IPS-18c (cell line): Measurements from ENCODE around the gene PFKP.

Source experiments
- H3K4me3 ChIP-seq: 2 replicates; pipeline ENCODE4 v1.7.0; 2013; ENCODE audit warnings: low read depth, mild to moderate bottlenecking, low read length, moderate library complexity; ENCODE audit not compliant: insufficient read depth
- H3K9me3 ChIP-seq: one replicate; pipeline ENCODE4 v1.6.1; 2013; ENCODE audit warnings: mild to moderate bottlenecking, low read length, moderate library complexity; ENCODE audit not compliant: control insufficient read depth, insufficient read depth

The PFKP gene

DNA sequence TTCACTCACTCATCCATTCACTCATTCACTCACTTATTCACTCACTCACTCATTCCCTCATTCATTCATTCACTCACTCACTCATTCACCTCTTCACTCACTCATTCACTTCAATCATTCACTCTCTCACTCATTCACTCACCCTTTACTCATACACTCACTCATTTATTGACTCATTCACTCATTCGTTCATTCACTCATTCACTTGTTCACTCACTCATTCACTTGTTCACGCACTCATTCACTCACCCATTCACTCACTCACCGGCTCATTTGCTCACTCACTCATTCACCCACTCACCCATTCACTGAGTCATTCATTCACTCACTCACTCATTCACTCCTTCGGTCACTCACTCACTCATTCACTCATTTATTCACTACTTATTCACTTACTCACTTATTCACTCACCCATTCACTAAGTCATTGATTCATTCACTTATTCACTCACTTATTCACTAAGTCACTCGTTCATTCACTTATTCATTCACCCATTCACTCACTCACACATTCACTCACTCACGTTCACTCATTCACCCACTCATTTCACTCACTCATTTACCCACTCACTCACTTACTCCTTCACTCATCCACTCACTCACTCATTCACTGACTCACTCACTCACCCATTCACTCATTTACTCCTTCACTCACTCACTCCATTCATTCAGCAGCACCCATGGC is 4.7 kb upstream of the PFKP start:
- H3K4me3 ChIP-seq, result no peak overlapping the region
- no peaks in the 10 kb centered on the region for H3K9me3 ChIP-seq

DNA sequence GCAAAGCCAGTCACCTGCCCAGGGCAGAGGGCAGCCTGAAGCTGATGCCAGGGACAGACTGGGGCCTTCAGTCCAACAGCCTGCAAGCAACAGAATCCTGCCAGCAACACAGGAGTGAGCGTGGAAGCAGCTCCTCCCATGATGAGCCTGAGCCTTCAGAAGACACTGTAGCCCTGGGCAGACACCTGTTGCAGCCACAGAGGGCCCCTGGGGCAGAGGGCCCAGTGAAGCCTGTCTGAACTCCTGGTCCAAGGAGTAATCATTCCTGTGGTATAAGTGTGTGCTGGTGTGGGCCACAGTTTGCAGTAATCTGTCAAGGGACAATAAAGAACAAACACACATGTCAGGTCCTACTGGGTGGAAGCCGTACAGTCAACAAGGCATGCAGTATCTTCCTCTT is 2.9 kb upstream of the PFKP start:
- Histone ChIP-seq H3K4me3 (no peak overlapping the region), H3K9me3 (no peaks in the 10 kb centered on the region)

DNA sequence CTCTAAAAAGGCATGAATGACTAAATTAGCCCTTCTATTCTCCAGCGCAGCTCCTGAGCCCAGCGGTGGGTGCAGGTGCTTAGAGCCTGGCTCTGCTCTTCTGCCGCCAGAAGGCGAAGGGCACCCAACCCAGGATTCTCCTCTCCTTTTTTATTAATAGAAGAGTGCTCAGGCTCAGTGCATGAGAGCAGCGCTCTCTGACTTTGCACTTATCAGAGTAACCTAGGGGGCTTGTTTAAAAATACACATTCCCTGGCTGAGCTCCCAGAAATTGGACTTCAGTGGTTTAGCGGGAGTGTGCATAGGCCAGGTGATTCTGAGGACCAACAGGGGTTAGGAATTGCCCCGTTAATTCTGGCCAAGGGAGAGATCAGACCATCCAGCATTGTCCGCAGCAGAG is 1.7 kb upstream of the PFKP start:
- Histone ChIP-seq H3K4me3 (peak overlapping the region; percentile 53; the same call in 1 of the 2 replicates), H3K9me3 (no peaks in the 10 kb centered on the region)

DNA sequence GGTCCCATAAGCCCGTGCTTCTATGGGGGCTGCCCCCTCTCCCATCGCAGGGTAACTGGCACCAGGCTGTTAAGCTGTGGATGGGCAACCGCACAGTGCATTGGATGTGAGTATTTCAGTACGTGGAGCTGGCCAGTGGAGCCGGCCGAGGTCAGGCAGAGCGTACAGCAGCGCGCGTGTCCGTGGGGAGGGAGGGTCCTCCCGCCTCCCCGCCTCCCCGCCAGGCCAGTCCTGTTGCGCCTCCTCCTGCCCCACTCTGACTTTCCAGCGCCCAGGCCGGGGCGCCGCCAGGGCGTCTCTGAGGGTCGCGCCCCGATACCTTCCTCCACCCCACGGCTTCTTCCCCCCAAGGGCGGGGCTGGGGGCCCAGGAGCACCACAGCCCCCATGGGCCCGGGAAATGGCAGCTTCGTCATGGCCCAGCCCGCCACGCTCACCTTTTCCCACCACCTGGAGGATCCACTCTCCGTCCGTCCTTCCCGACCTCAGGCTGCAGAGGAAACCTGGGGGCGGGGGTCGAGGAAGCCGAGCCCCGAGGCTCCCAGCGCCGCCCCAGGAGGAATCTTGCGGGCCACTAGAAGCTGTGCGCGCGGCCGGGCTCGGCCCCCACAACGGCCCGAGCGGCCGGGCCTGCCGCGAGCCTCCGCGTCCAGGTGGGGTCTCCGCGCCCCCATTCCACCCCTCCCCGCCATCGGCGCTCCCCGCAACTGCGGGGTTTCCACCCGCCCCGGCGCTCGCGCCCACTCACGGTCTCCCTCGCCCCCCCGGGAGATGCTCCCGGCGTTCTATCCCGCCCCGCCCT is 831 bp upstream of the PFKP start:
- no peaks in the 10 kb centered on the region for H3K9me3 ChIP-seq

DNA sequence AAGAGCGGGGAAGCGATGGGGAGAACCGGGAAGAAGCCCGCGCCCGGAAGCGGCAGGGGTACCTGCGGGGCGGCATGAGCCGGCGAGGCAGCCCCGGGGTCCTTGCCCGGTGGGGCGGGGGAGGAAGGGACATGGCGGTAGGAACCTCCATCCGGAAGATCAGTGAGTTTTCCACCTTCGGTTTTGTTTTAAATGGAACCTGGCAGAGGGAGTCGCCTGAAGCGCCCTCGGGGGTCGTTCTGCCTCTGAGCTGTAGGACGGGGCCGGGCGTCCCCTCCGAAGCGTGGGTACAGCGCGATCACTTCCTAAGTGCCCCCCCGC is 471 bp downstream of the PFKP start:
- Histone ChIP-seq H3K4me3 (peak overlapping the region; percentile 84), H3K9me3 (no peaks in the 10 kb centered on the region)

More for the DNA sequence above, 831 bp upstream of the PFKP start:
- H3K4me3 ChIP-seq, result peak overlapping the region; percentile 53

DNA sequence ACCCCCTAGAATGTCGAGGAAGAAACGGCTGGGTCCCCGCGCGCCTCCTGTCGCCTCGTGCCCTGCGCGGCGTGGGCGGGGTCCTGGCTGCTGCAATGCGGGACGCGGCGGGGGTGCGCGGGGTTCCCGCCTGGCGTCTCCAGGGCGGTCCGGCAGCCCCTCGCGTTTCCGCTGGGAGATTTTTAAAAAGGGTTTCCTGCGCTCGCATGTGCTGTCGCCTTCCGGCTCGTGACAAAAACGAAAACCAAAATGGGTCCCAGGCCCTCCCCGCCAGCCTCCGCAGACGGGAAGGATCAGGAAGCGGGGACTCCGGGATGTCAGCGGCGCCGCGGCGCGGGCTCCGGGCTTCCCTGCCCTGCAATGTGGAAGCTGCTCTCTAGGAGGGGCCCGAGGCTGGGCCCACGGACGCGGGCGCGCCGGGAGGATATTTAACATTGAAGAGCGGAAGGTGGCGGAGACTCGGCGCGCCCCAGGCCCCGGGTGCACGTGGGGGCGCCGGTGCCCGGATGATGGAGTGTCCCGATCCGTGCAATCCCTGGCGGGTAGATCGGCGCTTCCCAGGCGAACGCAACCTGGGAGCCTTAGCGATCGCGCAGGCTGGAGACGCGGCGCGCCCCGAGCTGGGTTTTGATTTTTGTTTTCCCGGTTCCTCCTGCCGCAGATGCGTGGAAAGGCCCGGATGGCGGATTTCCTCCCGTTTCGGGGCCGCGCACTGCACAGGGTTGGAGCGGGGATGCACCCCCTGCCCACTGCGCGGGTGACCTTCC is 1.0 kb downstream of the PFKP start:
- Histone ChIP-seq H3K4me3 (peak overlapping the region; percentile 84), H3K9me3 (no peaks in the 10 kb centered on the region)

DNA sequence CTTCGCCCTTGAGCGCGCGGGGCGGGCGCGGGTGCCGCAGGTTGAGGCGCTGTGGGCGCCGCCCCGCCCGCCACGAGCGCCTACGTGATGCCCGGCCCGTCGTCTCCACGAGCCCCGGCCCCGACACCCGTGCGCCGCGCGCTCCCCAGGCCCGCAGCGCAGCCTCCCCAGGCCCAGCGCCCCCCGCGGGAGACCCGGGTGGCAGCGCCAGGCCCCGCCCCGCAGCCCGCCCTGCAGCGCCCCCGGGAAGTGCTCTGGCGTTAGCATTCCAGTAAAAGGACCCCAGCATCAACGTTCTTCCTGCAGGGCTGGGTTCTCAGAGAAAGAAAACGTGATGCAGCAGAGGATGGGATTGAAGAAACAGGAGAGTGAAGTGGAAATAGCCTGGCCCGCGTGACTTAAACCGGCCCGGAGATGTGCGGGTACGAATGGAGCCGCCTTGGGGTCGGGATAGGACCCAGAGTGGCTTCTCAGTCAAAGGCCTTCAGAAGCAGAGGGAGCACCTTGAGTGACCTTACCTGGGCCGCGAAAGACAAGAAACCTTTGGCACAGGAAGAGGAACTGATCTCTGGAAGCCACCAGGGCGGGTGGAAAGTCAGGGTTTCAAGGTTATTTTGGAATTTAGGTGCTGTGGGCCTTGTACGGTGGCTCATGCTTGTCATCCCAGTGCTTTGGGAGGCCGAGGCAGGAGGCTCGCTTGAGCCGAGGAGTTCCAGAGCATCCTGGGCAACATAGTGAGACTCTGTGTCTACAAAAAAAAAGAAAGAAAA is 1.8 kb downstream of the PFKP start:
- Histone ChIP-seq H3K9me3 (no peaks in the 10 kb centered on the region), H3K4me3 (peak overlapping the region; percentile 84)

DNA sequence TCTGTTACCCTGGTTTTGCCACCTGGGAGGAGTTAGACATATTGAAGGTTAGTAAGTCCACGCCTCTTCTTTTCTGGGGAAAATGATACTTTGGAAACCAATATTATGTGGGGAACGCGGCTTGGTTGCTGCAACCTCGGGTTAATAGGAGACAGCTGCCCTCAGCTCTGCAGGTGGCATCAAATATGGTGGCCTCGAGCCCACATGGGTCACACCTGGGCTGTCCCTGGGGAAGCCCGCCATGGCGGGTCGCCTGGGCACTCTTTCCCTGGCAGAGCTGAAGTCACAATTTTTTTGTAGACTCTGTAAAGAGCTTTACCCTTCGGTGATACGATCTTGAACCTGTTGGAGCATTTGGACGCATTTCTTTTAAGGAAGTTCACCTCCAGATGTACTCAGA is 2.5 kb downstream of the PFKP start:
- Histone ChIP-seq H3K9me3 (no peaks in the 10 kb centered on the region), H3K4me3 (no peak overlapping the region; the same call in 1 of the 2 replicates)

DNA sequence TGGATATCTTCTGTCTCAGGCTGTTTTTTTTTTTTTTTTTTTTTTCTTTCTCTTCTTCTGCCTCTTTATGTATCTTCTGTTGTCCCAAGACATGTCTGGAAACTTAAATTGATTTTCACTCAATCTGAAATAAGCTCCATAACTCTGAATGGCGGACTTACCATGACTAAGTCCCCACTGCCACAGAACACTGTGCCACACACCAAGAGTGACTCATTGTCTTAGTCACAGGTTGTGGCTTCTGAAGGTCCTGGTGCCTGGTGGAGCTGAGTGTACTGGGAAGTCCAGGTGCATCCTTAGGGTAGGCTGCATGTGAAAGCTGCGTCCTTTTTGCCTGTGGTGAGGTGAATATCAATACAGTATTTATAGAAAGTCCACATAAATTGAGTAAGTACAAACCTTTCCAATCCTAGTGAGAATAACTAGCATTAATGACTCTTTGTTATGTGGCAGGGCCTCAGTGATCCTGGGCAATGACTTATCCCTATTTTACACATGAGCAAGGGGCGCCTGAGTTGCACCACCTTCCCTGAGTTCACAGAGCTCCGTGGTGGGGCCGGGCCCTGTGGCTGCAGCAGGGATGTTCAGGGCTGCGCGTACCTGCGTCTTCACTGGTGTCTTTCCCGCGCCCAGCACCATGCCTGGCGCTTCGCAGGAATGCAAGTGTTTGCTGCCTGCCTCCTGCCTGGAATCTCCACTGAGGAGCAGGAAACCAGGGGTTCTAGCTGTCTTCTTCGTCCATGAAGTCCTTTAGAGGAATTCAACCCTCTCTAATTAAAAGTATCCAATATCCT is 4.3 kb downstream of the PFKP start:
- peaks cover 2% of the 10 kb centered on the region for H3K9me3 ChIP-seq
- H3K4me3 ChIP-seq, result no peak overlapping the region

DNA sequence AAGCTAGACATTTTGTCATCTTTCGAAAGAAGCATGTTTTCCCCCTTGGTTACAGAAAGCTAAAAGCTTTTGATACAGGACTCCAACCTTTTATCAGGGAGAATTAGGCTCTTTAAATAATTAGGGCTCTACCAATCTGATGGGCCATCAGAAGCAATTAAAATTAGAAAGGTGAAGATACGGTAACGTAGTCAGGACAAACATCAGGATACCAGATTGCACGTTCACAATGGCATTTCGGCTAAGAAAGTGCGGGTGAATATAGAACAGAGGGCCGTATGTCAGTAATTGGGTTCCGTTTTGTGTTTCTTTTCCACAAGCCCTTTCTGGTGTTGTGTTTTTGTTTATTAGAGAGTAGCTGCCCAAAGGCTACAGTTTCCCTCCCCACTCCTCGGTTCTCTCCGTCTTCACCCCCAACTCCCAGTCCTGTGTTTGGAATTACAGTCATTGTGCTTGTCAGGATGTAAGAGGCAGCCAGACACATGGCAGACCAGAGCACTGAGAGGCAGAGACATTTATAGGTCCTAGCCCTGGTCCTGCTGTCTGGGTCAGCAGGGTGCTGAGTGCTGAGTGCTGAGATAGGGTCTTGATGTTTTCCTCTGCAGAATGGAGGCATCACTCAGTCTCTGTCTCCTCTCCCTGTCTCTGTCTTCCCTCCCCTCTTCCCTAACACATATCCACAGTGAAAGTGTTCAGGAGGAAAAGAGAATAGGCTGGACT is 5.5 kb downstream of the PFKP start:
- peaks cover 2% of the 10 kb centered on the region for H3K9me3 ChIP-seq
- H3K4me3 ChIP-seq, result no peak overlapping the region

DNA sequence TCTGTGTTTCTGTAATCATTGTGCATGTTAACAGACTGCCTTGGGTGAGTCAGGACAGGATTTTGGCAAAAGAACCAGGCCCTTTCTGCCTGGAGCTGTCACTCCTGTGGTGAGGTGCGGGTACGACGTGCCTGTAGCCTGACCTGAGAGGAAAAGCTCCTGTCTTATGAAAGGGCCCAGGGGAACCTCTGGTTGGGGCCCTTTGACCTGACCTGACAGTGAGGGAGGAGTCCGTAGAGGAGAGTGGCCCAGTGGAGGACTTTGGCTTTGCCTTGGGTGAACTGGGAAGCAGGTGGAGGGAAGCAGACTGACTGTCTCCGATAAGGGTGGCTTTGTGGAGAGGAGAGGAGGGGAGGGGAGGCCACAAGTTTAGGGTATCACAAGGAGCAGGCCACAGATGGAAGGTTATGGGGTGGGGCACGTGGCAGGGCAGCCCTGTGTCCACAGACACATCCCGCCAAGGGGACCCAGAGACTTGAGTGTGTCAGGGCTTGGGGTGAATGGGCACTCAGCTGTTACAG is 6.9 kb downstream of the PFKP start:
- Histone ChIP-seq H3K4me3 (no peak overlapping the region), H3K9me3 (peaks cover 2% of the 10 kb centered on the region)

DNA sequence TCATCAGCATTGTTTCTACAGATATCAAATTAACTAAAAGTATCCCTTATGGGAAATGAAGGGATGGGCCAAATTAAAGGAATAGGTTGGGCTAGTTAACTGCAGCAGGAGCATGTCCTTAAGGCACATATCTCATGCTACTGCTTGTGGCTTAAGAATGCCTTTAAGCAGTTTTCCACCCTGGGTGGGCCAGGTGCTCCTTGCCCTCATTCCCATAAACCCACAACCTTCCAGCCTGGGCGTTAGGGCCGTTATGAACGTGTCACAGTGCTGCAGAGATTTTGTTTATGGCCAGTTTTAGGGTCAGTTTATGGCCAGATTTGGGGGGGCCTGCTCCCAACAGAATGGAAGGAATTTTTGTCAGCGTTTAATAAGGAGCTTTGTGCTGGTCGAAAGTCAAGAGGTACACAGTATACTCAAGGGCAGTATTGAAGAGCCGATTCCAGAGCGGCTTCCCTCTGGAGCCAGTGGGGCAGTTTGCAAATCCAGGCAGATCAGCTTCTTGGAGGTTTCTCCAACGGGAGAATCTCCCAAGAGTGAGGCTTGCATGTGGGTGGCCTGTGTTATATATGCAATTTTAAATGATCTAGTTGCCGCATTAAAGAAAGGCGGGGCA is 7.7 kb downstream of the PFKP start:
- H3K4me3 ChIP-seq, result no peak overlapping the region
- H3K9me3 ChIP-seq, result peaks cover 2% of the 10 kb centered on the region

DNA sequence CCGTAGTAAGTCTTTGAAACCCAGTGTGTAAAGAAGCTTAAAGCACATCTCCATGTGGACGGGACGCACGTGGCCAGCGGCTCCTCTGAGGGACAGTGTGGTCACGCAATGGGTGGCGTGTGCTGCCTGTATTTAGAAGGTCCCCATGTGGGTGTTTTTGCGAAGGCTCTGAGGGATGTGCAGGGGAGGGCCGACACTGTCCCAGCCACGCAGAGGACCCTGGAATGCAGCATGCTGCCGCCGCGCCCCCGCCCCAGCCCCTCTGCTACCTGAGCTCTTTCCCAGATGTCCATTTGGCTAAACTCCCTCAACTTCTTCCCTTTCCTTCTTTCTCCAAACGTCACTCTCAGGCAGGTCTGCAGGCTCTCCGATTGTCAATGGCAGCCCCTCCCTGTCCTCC is 8.8 kb downstream of the PFKP start:
- Histone ChIP-seq H3K9me3 (peaks cover 2% of the 10 kb centered on the region), H3K4me3 (no peak overlapping the region)

DNA sequence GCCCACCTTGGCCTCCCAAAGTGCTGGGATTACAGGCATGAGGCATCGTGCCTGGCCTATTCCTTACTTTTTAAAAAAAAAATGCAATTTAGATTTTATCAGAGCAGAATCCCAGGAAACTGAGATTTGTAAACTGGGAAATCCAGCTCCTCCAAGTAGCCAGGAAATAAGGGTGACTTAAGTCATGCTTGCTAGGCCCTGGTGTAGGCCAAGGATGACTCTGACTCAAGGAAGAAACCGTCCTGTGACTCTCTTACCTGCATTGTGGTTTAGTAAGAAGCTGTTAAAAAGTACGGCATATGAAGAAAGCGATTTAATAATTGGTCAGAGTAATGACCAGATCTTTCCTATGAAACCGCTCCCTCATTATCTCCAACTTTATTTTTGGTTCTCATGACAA is 10.2 kb downstream of the PFKP start:
- Histone ChIP-seq H3K9me3 (peaks cover 2% of the 10 kb centered on the region), H3K4me3 (no peak overlapping the region)

DNA sequence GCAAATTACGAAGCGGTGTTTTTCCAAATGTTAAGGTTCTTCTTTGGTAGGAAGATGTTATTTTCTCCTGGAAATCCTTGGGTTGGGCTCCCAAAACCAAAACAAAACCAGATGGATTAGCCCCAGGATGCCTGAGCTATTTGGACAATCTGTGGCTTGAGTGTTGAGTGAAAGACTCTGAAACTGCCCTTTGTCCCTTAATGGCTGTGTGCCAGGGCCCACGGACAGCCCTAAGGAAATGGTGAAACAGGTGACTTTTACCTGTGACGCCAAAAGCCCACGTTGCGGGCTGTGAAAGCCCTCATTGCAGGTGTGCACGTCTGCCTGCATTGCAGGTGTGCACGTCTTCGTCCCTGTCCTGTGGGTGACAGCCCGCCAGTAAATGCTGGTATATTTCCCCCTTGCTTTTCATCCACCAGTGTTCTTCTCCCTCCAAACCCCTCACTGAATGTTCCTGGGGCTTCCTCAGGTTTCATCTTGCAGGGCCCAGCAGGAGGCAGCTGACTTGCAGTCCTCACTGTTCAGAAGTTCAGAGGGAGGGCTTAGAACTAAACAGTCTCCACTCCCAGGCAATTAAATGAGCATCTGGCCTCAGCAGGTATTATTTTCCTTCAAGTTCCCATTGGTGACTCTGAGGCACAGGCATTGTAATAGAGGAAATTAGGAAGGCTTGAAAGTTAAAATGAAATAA is 10.7 kb downstream of the PFKP start:
- Histone ChIP-seq H3K4me3 (no peak overlapping the region), H3K9me3 (peaks cover 2% of the 10 kb centered on the region)
